ENCODE results near the gene CORO1C.

Gene CORO1C

GRCh38 chr12:108724890-108725151 is 6.5 kb downstream of the CORO1C start:
- no peak for DNase-seq (ENCODE audit: low read depth in 2 of 2)

- DNase-seq (ENCODE audit: low read depth in 2 of 2), result no peak
Observed at GRCh38 chr12:108724054-108724889, 7.0 kb downstream of the CORO1C start.

- no peak for DNase-seq (ENCODE audit: low read depth in 2 of 2)
Observed at GRCh38 chr12:108722992-108723766, 8.1 kb downstream of the CORO1C start.

- no peak for DNase-seq (ENCODE audit: low read depth in 2 of 2)
Observed at GRCh38 chr12:108722463-108722862, 8.9 kb downstream of the CORO1C start.

GRCh38 chr12:108721824-108722223 is 9.5 kb downstream of the CORO1C start:
- DNase-seq (ENCODE audit: low read depth in 2 of 2), result no peak

- DNase-seq (ENCODE audit: low read depth in 2 of 2), result no peak
Observed at GRCh38 chr12:108720757-108721514, 10.4 kb downstream of the CORO1C start.

- DNase-seq (ENCODE audit: low read depth in 2 of 2), result no peak
Observed at GRCh38 chr12:108717243-108717642, 14.1 kb downstream of the CORO1C start.

GRCh38 chr12:108714866-108715265 is 16.5 kb downstream of the CORO1C start:
- DNase-seq (ENCODE audit: low read depth in 2 of 2), result no peak

- DNase-seq (ENCODE audit: low read depth in 2 of 2), result no peak
Observed at GRCh38 chr12:108713471-108713870, 17.8 kb downstream of the CORO1C start.

- no peak for DNase-seq (ENCODE audit: low read depth in 2 of 2)
Observed at GRCh38 chr12:108712925-108713203, 18.5 kb downstream of the CORO1C start.

GRCh38 chr12:108712165-108712924 is 19.0 kb downstream of the CORO1C start:
- no peak for DNase-seq (ENCODE audit: low read depth in 2 of 2)

GRCh38 chr12:108711489-108712164 is 19.7 kb downstream of the CORO1C start:
- no peak for DNase-seq (ENCODE audit: low read depth in 2 of 2)

GRCh38 chr12:108709697-108710096 is 21.6 kb downstream of the CORO1C start:
- no peak for DNase-seq (ENCODE audit: low read depth in 2 of 2)

- DNase-seq (ENCODE audit: low read depth in 2 of 2), result no peak
Observed at GRCh38 chr12:108704527-108704926, 26.8 kb downstream of the CORO1C start.

- DNase-seq (ENCODE audit: low read depth in 2 of 2), result no peak
Observed at GRCh38 chr12:108702595-108703320, 28.6 kb downstream of the CORO1C start.

GRCh38 chr12:108701779-108702441 is 29.4 kb downstream of the CORO1C start:
- DNase-seq (ENCODE audit: low read depth in 2 of 2), result no peak

GRCh38 chr12:108700833-108701541 is 30.3 kb downstream of the CORO1C start:
- no peak for DNase-seq (ENCODE audit: low read depth in 2 of 2)

GRCh38 chr12:108699955-108700563 is 31.3 kb downstream of the CORO1C start:
- DNase-seq (ENCODE audit: low read depth in 2 of 2), result no peak

GRCh38 chr12:108697905-108698304 is 33.4 kb downstream of the CORO1C start:
- no peak for DNase-seq (ENCODE audit: low read depth in 2 of 2)
